Measurements from ENCODE around the gene CWF19L1.

CWF19L1 gene

GRCh38 chr10:100184426-100184825 is 83.0 kb downstream of the CWF19L1 start:
- no peak for DNase-seq
- Mint-ChIP-seq H3K4me3 (peak overlapping the region; percentile 94 to 96), H3K27me3 (no peaks in the 10 kb centered on the region), H3K36me3 (ENCODE audit: insufficient read depth) (peaks cover 27% of the 10 kb centered on the region), H3K9me3 (no peaks in the 10 kb centered on the region), H3K27ac (peak overlapping the region; percentile 95 to 98), H3K4me1 (ENCODE audit: low read depth in 2 of 2) (peaks cover 38 to 59% of the 10 kb centered on the region in 2 donors)
- ATAC-seq (replicated peaks): no peak

- peaks cover 36% of the 10 kb centered on the region for H3K36me3 Mint-ChIP-seq (ENCODE audit: insufficient read depth)
- no peak overlapping the region for H3K4me3 Mint-ChIP-seq
- H3K27me3 Mint-ChIP-seq: no peaks in the 10 kb centered on the region
- ATAC-seq (replicated peaks): no peak
- H3K27ac Mint-ChIP-seq: peak overlapping the region in 1 of 2 donors; percentile 98
- H3K4me1 Mint-ChIP-seq (ENCODE audit: low read depth in 2 of 2): peaks cover 37 to 57% of the 10 kb centered on the region in 2 donors
- no peak for DNase-seq
- no peaks in the 10 kb centered on the region for H3K9me3 Mint-ChIP-seq
Measured at GRCh38 chr10:100183481-100183880, 84.0 kb downstream of the CWF19L1 start.

- Mint-ChIP-seq H3K27ac (no peak overlapping the region), H3K27me3 (no peaks in the 10 kb centered on the region), H3K9me3 (no peaks in the 10 kb centered on the region), H3K4me1 (ENCODE audit: low read depth in 2 of 2) (peaks cover 36 to 55% of the 10 kb centered on the region in 2 donors), H3K36me3 (ENCODE audit: insufficient read depth) (peaks cover 39% of the 10 kb centered on the region), H3K4me3 (no peak overlapping the region)
- ATAC-seq (replicated peaks) (no peak), DNase-seq (no peak)
Measured at GRCh38 chr10:100182908-100183307, 84.5 kb downstream of the CWF19L1 start.
